Nephron progenitor cell (in vitro differentiated cells): ENCODE data around the gene NAALADL2.

Experiments
- DNase-seq: peaks from one replicate; pipeline ENCODE4 v3.0.0; 2021
- H3K27ac Mint-ChIP-seq: 2 replicates; pipeline ENCODE4 v1.8.0; 2021; ENCODE audit warnings: mild to moderate bottlenecking, moderate library complexity, mixed read lengths
- H3K27me3 Mint-ChIP-seq: 2 replicates; pipeline ENCODE4 v1.8.0; 2021; ENCODE audit warnings: mild to moderate bottlenecking, low read depth, mixed read lengths; ENCODE audit not compliant: poor library complexity
- H3K36me3 Mint-ChIP-seq: 2 replicates; pipeline ENCODE4 v1.8.0; 2021; ENCODE audit warnings: low read depth, mixed read lengths
- H3K4me1 Mint-ChIP-seq: 2 replicates; pipeline ENCODE4 v1.8.0; 2021; ENCODE audit warnings: mixed read lengths
- H3K4me3 Mint-ChIP-seq: 2 replicates; pipeline ENCODE4 v1.8.0; 2021; ENCODE audit warnings: mild to moderate bottlenecking, moderate library complexity, mixed read lengths
- H3K9me3 Mint-ChIP-seq: 2 replicates; pipeline ENCODE4 v1.8.0; 2021; ENCODE audit warnings: mild to moderate bottlenecking, moderate library complexity, mixed read lengths
- TF ChIP-seq, protein P1 (sequence below): fragments of 200-600 bp; sonication (generic); IDR thresholded peaks from 2 replicates; pipeline ENCODE4 v1.5.0; 2021; ENCODE audit warnings: antibody characterized with exemption

Gene NAALADL2

DNA sequence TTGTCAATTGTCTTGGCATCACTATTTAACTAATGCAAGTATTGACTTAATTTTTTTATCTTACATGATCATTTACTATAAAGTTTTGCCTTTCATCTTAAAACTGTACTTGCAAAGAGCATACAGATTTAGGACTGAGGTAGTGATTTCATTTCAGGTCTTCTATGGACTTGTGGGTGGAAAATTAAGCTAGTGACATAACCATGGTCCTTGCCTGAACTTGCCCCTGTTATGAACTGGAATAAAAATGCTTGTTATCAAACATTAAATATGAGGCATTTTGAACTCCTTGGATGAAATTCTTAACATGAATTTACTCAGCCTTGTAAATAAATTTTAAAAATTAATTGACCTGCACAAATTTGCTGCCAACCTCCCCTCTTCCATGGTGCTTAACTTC is 712.0 kb downstream of the NAALADL2 start:
- Mint-ChIP-seq H3K27me3 (no peaks in the 10 kb centered on the region), H3K27ac (no peak overlapping the region), H3K9me3 (peaks cover 3% of the 10 kb centered on the region), H3K4me1 (peaks cover 16% of the 10 kb centered on the region), H3K36me3 (no peaks in the 10 kb centered on the region), H3K4me3 (no peak overlapping the region)
- DNase-seq, result no peak
- TF ChIP-seq, protein P1, sequence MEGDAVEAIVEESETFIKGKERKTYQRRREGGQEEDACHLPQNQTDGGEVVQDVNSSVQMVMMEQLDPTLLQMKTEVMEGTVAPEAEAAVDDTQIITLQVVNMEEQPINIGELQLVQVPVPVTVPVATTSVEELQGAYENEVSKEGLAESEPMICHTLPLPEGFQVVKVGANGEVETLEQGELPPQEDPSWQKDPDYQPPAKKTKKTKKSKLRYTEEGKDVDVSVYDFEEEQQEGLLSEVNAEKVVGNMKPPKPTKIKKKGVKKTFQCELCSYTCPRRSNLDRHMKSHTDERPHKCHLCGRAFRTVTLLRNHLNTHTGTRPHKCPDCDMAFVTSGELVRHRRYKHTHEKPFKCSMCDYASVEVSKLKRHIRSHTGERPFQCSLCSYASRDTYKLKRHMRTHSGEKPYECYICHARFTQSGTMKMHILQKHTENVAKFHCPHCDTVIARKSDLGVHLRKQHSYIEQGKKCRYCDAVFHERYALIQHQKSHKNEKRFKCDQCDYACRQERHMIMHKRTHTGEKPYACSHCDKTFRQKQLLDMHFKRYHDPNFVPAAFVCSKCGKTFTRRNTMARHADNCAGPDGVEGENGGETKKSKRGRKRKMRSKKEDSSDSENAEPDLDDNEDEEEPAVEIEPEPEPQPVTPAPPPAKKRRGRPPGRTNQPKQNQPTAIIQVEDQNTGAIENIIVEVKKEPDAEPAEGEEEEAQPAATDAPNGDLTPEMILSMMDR, result no peak

DNA sequence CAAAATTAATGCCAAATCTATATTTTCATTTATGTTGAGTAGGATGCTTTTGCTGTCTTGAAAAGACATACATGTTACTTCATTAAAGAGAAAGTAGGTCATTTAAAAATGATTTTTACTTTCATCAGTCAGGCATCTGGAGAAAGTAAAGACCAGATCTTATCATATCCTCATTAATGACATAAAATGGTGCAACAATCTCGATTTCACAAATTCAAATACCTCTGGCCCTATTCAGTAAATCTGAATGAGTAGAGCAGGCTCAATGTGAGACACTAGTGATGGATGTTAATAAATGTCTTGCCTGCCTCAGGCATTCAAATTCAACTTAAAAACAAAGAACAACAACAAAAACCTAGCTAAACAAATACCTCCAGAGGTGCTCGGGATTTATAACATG is 714.1 kb downstream of the NAALADL2 start:
- Mint-ChIP-seq H3K27me3 (no peaks in the 10 kb centered on the region), H3K4me3 (no peak overlapping the region), H3K36me3 (no peaks in the 10 kb centered on the region), H3K9me3 (peaks cover 3% of the 10 kb centered on the region), H3K27ac (no peak overlapping the region), H3K4me1 (peaks cover 16% of the 10 kb centered on the region)
- TF ChIP-seq, protein P1, result no peak
- no peak for DNase-seq

DNA sequence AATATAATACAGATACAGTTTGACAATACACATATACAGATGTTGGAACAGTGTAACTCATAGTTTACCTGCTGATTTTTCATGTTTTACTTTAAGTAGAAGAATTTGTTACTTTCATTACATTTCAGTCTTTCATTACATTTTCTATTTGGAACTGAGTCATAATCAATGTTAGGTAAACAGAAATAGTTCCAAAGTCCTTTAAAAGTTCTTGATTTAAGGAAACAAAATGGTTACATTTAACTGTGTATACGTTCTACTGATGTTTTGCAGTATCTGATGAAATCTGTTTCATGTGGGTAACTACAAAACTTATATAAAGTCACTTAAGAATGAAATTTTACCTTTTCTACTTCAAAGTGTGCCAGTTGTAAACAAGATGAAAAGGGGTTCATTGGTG is 721.2 kb downstream of the NAALADL2 start:
- H3K27me3 Mint-ChIP-seq, result no peaks in the 10 kb centered on the region

DNA sequence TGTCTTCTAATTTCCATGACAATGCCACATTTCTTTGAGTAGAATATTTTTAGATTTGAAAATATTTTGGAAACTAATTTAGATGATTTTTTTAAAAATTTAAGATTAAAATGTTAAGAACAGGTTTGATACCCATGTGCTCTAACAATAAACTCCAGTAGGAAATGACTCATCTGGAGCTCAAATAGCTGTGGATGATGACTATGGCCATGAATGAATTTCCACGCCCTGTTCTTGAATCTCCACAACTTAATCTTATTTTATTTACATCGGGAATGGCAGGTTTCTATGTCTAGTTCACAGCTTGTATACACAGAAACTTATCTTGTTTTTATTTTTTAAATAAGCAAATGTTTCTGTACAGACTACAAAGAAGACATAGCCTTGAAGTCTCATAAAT is 726.8 kb downstream of the NAALADL2 start:
- H3K9me3 Mint-ChIP-seq, result no peaks in the 10 kb centered on the region
- H3K36me3 Mint-ChIP-seq, result no peaks in the 10 kb centered on the region
- H3K27me3 Mint-ChIP-seq, result no peaks in the 10 kb centered on the region
- TF ChIP-seq, protein P1, result no peak
- H3K4me1 Mint-ChIP-seq, result no peaks in the 10 kb centered on the region
- no peak for DNase-seq
- no peak overlapping the region for H3K4me3 Mint-ChIP-seq
- no peak overlapping the region for H3K27ac Mint-ChIP-seq

More for the DNA sequence above, 721.2 kb downstream of the NAALADL2 start:
- TF ChIP-seq, protein P1, result no peak
- Mint-ChIP-seq H3K36me3 (no peaks in the 10 kb centered on the region), H3K4me1 (no peaks in the 10 kb centered on the region), H3K4me3 (no peak overlapping the region), H3K9me3 (no peaks in the 10 kb centered on the region), H3K27ac (no peak overlapping the region)
- no peak for DNase-seq

DNA sequence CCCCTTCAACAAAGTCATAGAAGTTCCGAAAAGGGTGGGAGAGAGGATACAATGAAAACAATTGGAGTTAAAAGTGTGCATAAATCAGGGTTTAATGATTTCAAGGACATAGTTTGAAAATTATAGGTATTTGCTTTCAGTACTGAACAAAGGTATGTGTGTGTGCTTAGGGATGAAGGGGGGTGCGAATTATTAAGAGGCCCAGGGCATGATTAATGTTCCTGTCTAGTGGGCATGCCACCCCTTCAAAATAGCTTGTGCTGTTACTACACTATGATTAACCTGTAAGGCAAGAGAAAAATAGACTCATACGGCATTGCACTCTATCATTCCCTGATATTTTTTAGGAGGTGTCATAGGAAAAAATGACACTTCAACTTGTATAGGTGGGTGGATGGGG is 731.6 kb downstream of the NAALADL2 start:
- Mint-ChIP-seq H3K36me3 (no peaks in the 10 kb centered on the region), H3K4me1 (no peaks in the 10 kb centered on the region), H3K27ac (no peak overlapping the region), H3K4me3 (no peak overlapping the region), H3K27me3 (no peaks in the 10 kb centered on the region), H3K9me3 (peaks cover 17% of the 10 kb centered on the region)
- DNase-seq, result no peak
- TF ChIP-seq, protein P1, result no peak

DNA sequence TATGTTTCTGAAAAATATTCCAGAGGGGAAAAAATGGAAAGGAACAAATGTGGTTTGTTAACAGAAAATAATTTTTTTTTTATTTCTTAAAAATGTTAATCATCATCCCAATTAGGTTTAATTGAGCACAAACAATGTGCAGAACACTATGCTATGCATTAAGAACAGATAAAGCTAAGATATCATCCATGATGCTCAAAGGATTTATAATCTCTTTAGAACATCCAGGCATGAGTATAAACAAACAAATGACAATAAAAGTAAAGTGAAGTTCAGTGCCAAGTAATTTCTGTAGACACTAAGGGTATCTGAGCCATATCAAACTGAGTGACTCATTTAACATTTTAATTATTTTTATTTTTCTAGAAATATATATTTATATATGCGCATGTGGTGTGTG is 732.2 kb downstream of the NAALADL2 start:
- H3K27me3 Mint-ChIP-seq, result no peaks in the 10 kb centered on the region
- H3K4me1 Mint-ChIP-seq, result no peaks in the 10 kb centered on the region
- no peak overlapping the region for H3K27ac Mint-ChIP-seq
- TF ChIP-seq, protein P1, result no peak
- no peaks in the 10 kb centered on the region for H3K36me3 Mint-ChIP-seq
- no peak overlapping the region for H3K4me3 Mint-ChIP-seq
- no peak for DNase-seq
- H3K9me3 Mint-ChIP-seq, result peaks cover 17% of the 10 kb centered on the region
